ENCODE results near the gene CCDC14.

The CCDC14 gene

DNA sequence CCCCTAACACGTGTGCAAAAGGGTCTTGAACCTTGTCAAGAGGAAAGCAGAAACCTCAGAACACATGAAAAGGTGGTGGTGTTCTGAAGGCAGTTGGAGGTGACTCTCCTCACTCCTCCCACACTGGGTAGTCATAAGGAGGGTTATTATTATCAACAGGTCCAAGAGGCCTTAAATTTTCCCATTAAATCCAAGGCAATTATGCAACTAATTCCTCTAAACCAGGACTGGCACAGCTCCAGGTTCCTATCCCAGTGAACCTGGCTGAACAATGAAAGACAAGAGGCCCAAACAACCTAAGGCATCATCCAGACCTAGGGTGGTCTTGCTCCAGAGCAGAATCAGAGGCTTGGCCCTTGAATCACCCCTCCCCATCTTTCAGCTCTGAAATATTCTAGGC is 91.9 kb downstream of the CCDC14 start:
- no peaks in the 10 kb centered on the region for H3K4me1 ChIP-seq (ENCODE audit: control insufficient read depth, low read length)
- no peaks in the 10 kb centered on the region for H4K20me1 ChIP-seq (ENCODE audit: control insufficient read depth, insufficient read depth, low read depth, low read length)
- no peaks in the 10 kb centered on the region for H3K79me2 ChIP-seq (ENCODE audit: control insufficient read depth, low read length)
- H3K27me3 ChIP-seq (ENCODE audit: control insufficient read depth, low read length), result 0 out of 2 replicates have a peak, but pooled peaks cover 3% of the 10 kb centered on the region
- H3K9me2 ChIP-seq (replicated peaks; ENCODE audit: control insufficient read depth, low read length), result no peaks in the 10 kb centered on the region; the same call in 1 of the 2 replicates
- no peak overlapping the region for H3K4me2 ChIP-seq (ENCODE audit: low read length)
- no peak overlapping the region for H3K4me3 ChIP-seq (ENCODE audit: low read length)
- TF ChIP-seq EZH2phosphoT487 (IDR thresholded peaks at IDR 0.05; ENCODE audit: borderline replicate concordance, low read length), result no peak
- TF ChIP-seq, protein P1, sequence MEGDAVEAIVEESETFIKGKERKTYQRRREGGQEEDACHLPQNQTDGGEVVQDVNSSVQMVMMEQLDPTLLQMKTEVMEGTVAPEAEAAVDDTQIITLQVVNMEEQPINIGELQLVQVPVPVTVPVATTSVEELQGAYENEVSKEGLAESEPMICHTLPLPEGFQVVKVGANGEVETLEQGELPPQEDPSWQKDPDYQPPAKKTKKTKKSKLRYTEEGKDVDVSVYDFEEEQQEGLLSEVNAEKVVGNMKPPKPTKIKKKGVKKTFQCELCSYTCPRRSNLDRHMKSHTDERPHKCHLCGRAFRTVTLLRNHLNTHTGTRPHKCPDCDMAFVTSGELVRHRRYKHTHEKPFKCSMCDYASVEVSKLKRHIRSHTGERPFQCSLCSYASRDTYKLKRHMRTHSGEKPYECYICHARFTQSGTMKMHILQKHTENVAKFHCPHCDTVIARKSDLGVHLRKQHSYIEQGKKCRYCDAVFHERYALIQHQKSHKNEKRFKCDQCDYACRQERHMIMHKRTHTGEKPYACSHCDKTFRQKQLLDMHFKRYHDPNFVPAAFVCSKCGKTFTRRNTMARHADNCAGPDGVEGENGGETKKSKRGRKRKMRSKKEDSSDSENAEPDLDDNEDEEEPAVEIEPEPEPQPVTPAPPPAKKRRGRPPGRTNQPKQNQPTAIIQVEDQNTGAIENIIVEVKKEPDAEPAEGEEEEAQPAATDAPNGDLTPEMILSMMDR (IDR thresholded peaks at IDR 0.05; ENCODE audit: low read depth, low read length, poor library complexity, severe bottlenecking), result no peak
- H3K36me3 ChIP-seq (ENCODE audit: control insufficient read depth, low read length), result no peaks in the 10 kb centered on the region
- no peak overlapping the region for H3K27ac ChIP-seq (ENCODE audit: low read depth, low read length)
- no peaks in the 10 kb centered on the region for H3K9me3 ChIP-seq (ENCODE audit: control insufficient read depth, insufficient read depth, low read length)
- H3F3A ChIP-seq (ENCODE audit: control insufficient read depth, insufficient read depth), result no peaks in the 10 kb centered on the region

DNA sequence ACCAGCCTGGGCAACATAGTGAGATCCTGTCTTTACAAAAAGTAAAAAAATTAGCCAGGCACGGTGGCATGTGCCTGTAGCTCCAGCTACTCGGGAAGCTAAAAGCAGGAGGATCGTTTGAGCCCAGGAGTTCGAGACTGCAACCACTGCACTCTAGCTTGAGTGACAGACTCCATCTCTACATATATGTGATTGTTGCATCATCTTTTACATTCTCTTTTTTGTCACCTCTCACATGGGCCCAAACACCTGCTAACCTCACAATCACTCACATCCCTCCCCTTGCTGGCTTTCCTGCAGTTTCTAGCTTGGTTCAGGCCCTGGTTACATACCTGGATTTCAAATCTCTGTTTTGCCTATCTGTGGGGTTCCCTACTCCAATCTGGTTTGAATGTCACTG is 96.3 kb downstream of the CCDC14 start:
- H3K4me3 ChIP-seq (ENCODE audit: low read length), result no peak overlapping the region
- no peaks in the 10 kb centered on the region for H3K36me3 ChIP-seq (ENCODE audit: control insufficient read depth, low read length)
- no peaks in the 10 kb centered on the region for H3F3A ChIP-seq (ENCODE audit: control insufficient read depth, insufficient read depth)
- no peaks in the 10 kb centered on the region for H4K20me1 ChIP-seq (ENCODE audit: control insufficient read depth, insufficient read depth, low read depth, low read length)
- H3K79me2 ChIP-seq (ENCODE audit: control insufficient read depth, low read length), result no peaks in the 10 kb centered on the region
- no peak overlapping the region for H3K27ac ChIP-seq (ENCODE audit: low read depth, low read length)
- no peak overlapping the region for H3K4me2 ChIP-seq (ENCODE audit: low read length)
- TF ChIP-seq, protein P1 (IDR thresholded peaks at IDR 0.05; ENCODE audit: low read depth, low read length, poor library complexity, severe bottlenecking), result no peak
- no peak for TF ChIP-seq EZH2phosphoT487 (IDR thresholded peaks at IDR 0.05; ENCODE audit: borderline replicate concordance, low read length)
- no peaks in the 10 kb centered on the region for H3K4me1 ChIP-seq (ENCODE audit: control insufficient read depth, low read length)
- H3K9me3 ChIP-seq (ENCODE audit: control insufficient read depth, insufficient read depth, low read length), result no peaks in the 10 kb centered on the region
- no peaks in the 10 kb centered on the region for H3K9me2 ChIP-seq (replicated peaks; ENCODE audit: control insufficient read depth, low read length)
- no peaks in the 10 kb centered on the region for H3K27me3 ChIP-seq (ENCODE audit: control insufficient read depth, low read length)

All from DOHH2 (cell line).